Osteoblast (primary cell): ENCODE results near the gene PLXNC1. TPM values are rescaled to one million over a fixed set of nuclear protein-coding genes. Genes with fewer than 3 reads are reported as not detected.

ENCODE experiments used
- DNase-seq: peaks from one replicate; pipeline ENCODE4 v3.0.0; 2011; ENCODE audit warnings: low spot score, mixed read lengths; ENCODE audit not compliant: insufficient read length; ENCODE audit errors: missing footprints
- H2AFZ ChIP-seq: 2 replicates; pipeline ENCODE4 v1.6.0; 2011; ENCODE audit warnings: mild to moderate bottlenecking, low read length
- H3K27ac ChIP-seq: 2 replicates; pipeline ENCODE4 v1.5.1; 2011; ENCODE audit warnings: mild to moderate bottlenecking, low read depth, low read length, moderate library complexity
- H3K27me3 ChIP-seq: 2 replicates; pipeline ENCODE4 v1.6.0; 2012; ENCODE audit warnings: mild to moderate bottlenecking, control low read depth, inconsistent platforms, low read length, moderate library complexity; ENCODE audit not compliant: insufficient read depth
- H3K36me3 ChIP-seq: 2 replicates; pipeline ENCODE4 v1.5.1; 2011; ENCODE audit warnings: mild to moderate bottlenecking, low read length, control low read depth, moderate library complexity; ENCODE audit not compliant: insufficient read depth
- H3K4me1 ChIP-seq: 2 replicates; pipeline ENCODE4 v1.5.1; 2011; ENCODE audit warnings: mild to moderate bottlenecking, low read length, control low read depth, moderate library complexity; ENCODE audit not compliant: insufficient read depth
- H3K4me2 ChIP-seq: 2 replicates; pipeline ENCODE4 v1.6.0; 2011; ENCODE audit warnings: mild to moderate bottlenecking, low read length; ENCODE audit not compliant: insufficient read depth
- H3K4me3 ChIP-seq: fragments of 200-600 bp; sonication (generic); 3 replicates; pipeline ENCODE4 v1.5.1; 2012; ENCODE audit warnings: mild to moderate bottlenecking, low read length, inconsistent platforms; ENCODE audit not compliant: insufficient read depth
- H3K79me2 ChIP-seq: 2 replicates; pipeline ENCODE4 v1.6.0; 2012; ENCODE audit warnings: mild to moderate bottlenecking, low read length, control low read depth, inconsistent platforms; ENCODE audit not compliant: insufficient read depth
- H3K9me3 ChIP-seq: 2 replicates; pipeline ENCODE4 v1.5.1; 2011; ENCODE audit warnings: low read depth, low read length, control low read depth
- H4K20me1 ChIP-seq: 2 replicates; pipeline ENCODE4 v1.6.0; 2012; ENCODE audit warnings: mild to moderate bottlenecking, low read length, control low read depth; ENCODE audit not compliant: insufficient read depth
- CTCF ChIP-seq: IDR thresholded peaks from 2 replicates; pipeline ENCODE4 v1.5.1; 2011; ENCODE audit warnings: mild to moderate bottlenecking, low read depth, low read length, moderate library complexity; ENCODE audit errors: extremely low read depth
- total RNA-seq: library from RNA; depleted of rRNA; stranded (reverse); fragments of >200 nt; gene quantifications from 2 replicates; pipeline ENCODE4 v1.2.3, GENCODE V29; 2012

PLXNC1 gene
- total RNA-seq, 1 donor = 3.3 TPM

GRCh38 chr12:94227066-94227465, 78.7 kb downstream of the PLXNC1 start:
- Histone ChIP-seq H3K27me3 (peaks cover 25% of the 10 kb centered on the region), H2AFZ (no peak overlapping the region)

GRCh38 chr12:94228488-94228907, 80.1 kb downstream of the PLXNC1 start:
- H3K27me3 ChIP-seq = peaks cover 13% of the 10 kb centered on the region
- no peak for TF ChIP-seq CTCF
- no peaks in the 10 kb centered on the region for H3K9me3 ChIP-seq
- H3K4me3 ChIP-seq = no peak overlapping the region
- no peak for DNase-seq
- H3K4me2 ChIP-seq = no peak overlapping the region
- no peaks in the 10 kb centered on the region for H3K79me2 ChIP-seq
- no peaks in the 10 kb centered on the region for H3K4me1 ChIP-seq
- no peak overlapping the region for H2AFZ ChIP-seq
- H4K20me1 ChIP-seq = no peaks in the 10 kb centered on the region
- H3K36me3 ChIP-seq = no peaks in the 10 kb centered on the region
- H3K27ac ChIP-seq = no peak overlapping the region

More at GRCh38 chr12:94227066-94227465, 78.7 kb downstream of the PLXNC1 start:
- no peaks in the 10 kb centered on the region for H3K4me1 ChIP-seq
- H3K79me2 ChIP-seq = no peaks in the 10 kb centered on the region
- H3K27ac ChIP-seq = no peak overlapping the region
- no peak for DNase-seq
- H3K4me3 ChIP-seq = no peak overlapping the region
- no peaks in the 10 kb centered on the region for H3K9me3 ChIP-seq
- no peak overlapping the region for H3K4me2 ChIP-seq
- no peak for TF ChIP-seq CTCF
- H3K36me3 ChIP-seq = no peaks in the 10 kb centered on the region
- H4K20me1 ChIP-seq = no peaks in the 10 kb centered on the region

- DNase-seq = no peak
- Histone ChIP-seq H3K4me2 (no peak overlapping the region), H3K4me3 (no peak overlapping the region), H3K79me2 (no peaks in the 10 kb centered on the region), H3K27ac (no peak overlapping the region), H3K4me1 (no peaks in the 10 kb centered on the region), H2AFZ (no peak overlapping the region), H4K20me1 (no peaks in the 10 kb centered on the region), H3K9me3 (no peaks in the 10 kb centered on the region), H3K36me3 (no peaks in the 10 kb centered on the region), H3K27me3 (peaks cover 16% of the 10 kb centered on the region)
- no peak for TF ChIP-seq CTCF
Observed at GRCh38 chr12:94229902-94230301, 81.5 kb downstream of the PLXNC1 start.

GRCh38 chr12:94230357-94230905, 82.1 kb downstream of the PLXNC1 start:
- Histone ChIP-seq H2AFZ (no peak overlapping the region), H3K9me3 (no peaks in the 10 kb centered on the region), H4K20me1 (no peaks in the 10 kb centered on the region), H3K4me1 (no peaks in the 10 kb centered on the region), H3K4me2 (no peak overlapping the region), H3K4me3 (no peak overlapping the region), H3K79me2 (no peaks in the 10 kb centered on the region), H3K27me3 (peaks cover 14% of the 10 kb centered on the region), H3K27ac (no peak overlapping the region), H3K36me3 (no peaks in the 10 kb centered on the region)
- no peak for DNase-seq
- TF ChIP-seq CTCF = no peak
